Uterus (tissue), 4 donors: ENCODE results near the gene KCNG2. TPM values are rescaled to one million over a fixed set of nuclear protein-coding genes. Genes with fewer than 3 reads are reported as not detected.

Experiments used
- DNase-seq, 2 donors: peaks; one replicate each; pipeline ENCODE4 v3.0.0-alpha.2; 2019 to 2020
- H3K27ac ChIP-seq, 2 donors: fragments of 200-600 bp; sonication (generic); 1 replicate in 1 of 2; 2 replicates in 1 of 2; pipeline ENCODE4 v1.5.1; 2016 to 2018
- H3K27me3 ChIP-seq, 2 donors: fragments of 200-600 bp; sonication (generic); one replicate each; pipeline ENCODE4 v1.5.1; 2018 to 2019; ENCODE audit warnings: control low read depth in 1 of 2
- H3K36me3 ChIP-seq, 2 donors: fragments of 200-600 bp; sonication (generic); one replicate each; pipeline ENCODE4 v1.5.1; 2019; ENCODE audit warnings: control low read depth in 1 of 2
- H3K4me1 ChIP-seq, 2 donors: fragments of 200-600 bp; sonication (generic); one replicate each; pipeline ENCODE4 v1.5.1; 2018 to 2019; ENCODE audit warnings: control low read depth in 1 of 2
- H3K4me3 ChIP-seq, 2 donors: fragments of 200-600 bp; sonication (generic); 1 replicate in 1 of 2; 2 replicates in 1 of 2; pipeline ENCODE4 v1.5.1; 2018 to 2019; ENCODE audit warnings: mild to moderate bottlenecking in 1 of 2
- H3K9me3 ChIP-seq, 2 donors: fragments of 200-600 bp; sonication (generic); one replicate each; pipeline ENCODE4 v1.5.1; 2019; ENCODE audit warnings: control low read depth in 1 of 2
- CTCF ChIP-seq, 4 experiments: fragments of 200-600 bp in 2 of 4; fragments of 450-650 bp in 2 of 4; sonication (generic) in 2 of 4; IDR thresholded peaks; one replicate each; pipeline ENCODE4 v1.5.1; 2016 to 2019; ENCODE audit warnings: antibody characterized with exemption in 4 of 4, mild to moderate bottlenecking in 2 of 4, moderate library complexity in 1 of 4
- POLR2A ChIP-seq, 2 donors: fragments of 450-650 bp; IDR thresholded peaks; one replicate each; pipeline ENCODE4 v1.6.1; 2016; ENCODE audit warnings: antibody characterized with exemption in 2 of 2, mild to moderate bottlenecking in 1 of 2, moderate library complexity in 1 of 2
- intact Hi-C: fragments of 100-400 bp; cut with DNase I; formaldehyde crosslinking; loops from one replicate; pipeline ENCODE4 v1.15.1; 2023; ENCODE audit warnings: low total_unique reads
- total RNA-seq, 4 donors: library from RNA; depleted of rRNA in 3 of 4; stranded (reverse); fragments of >200 nt in 3 of 4; gene quantifications; one replicate each; pipeline versions ENCODE4 v1.1.0 to v1.2.4, GENCODE V29; 2014 to 2023
- donor health status: DM: yes; HTN: yes; CAD: no.

The KCNG2 gene
- total RNA-seq, 4 donors from 2014 or later, result 0.59 TPM; not detected in 3

- no peaks in the 10 kb centered on the region for H3K36me3 ChIP-seq
- no peaks in the 10 kb centered on the region for H3K27me3 ChIP-seq
- TF ChIP-seq POLR2A (IDR thresholded peaks at IDR 0.05) (no peak), CTCF (IDR thresholded peaks at IDR 0.05) (no peak)
- H3K4me1 ChIP-seq, result peaks cover 0 to 8% of the 10 kb centered on the region in 2 donors
- no peaks in the 10 kb centered on the region for H3K9me3 ChIP-seq
- no peak overlapping the region for H3K27ac ChIP-seq
- intact Hi-C loops, result no loop called here
- H3K4me3 ChIP-seq, result no peak overlapping the region
- DNase-seq, result peak; percentile 3 to 12
These were observed 125.3 kb downstream of the KCNG2 start for GRCh38 chr18:79922971-79923411.

GRCh38 chr18:79923896-79924585 is 126.3 kb downstream of the KCNG2 start:
- Histone ChIP-seq H3K4me1 (peaks cover 0 to 8% of the 10 kb centered on the region in 2 donors), H3K36me3 (no peaks in the 10 kb centered on the region), H3K9me3 (peaks cover 0 to under 1% of the 10 kb centered on the region in 2 donors), H3K27ac (no peak overlapping the region), H3K27me3 (no peaks in the 10 kb centered on the region), H3K4me3 (no peak overlapping the region)
- TF ChIP-seq POLR2A (IDR thresholded peaks at IDR 0.05) (no peak), CTCF (IDR thresholded peaks at IDR 0.05) (no peak)
- DNase-seq, result peak; percentile 6 to 12
- intact Hi-C loops, result no loop called here

- peak; percentile 27 to 63 for DNase-seq
- H3K27me3 ChIP-seq, result no peaks in the 10 kb centered on the region
- TF ChIP-seq POLR2A (IDR thresholded peaks at IDR 0.05), result no peak
- no peak for TF ChIP-seq CTCF (IDR thresholded peaks at IDR 0.05)
- H3K4me3 ChIP-seq, result no peak overlapping the region
- no peaks in the 10 kb centered on the region for H3K36me3 ChIP-seq
- H3K27ac ChIP-seq, result no peak overlapping the region
- intact Hi-C loops, result no loop called here
- H3K4me1 ChIP-seq, result peaks cover 0 to 8% of the 10 kb centered on the region in 2 donors
- H3K9me3 ChIP-seq, result peaks cover 0 to 11% of the 10 kb centered on the region in 2 donors
These were observed 127.3 kb downstream of the KCNG2 start for GRCh38 chr18:79924814-79925731.

GRCh38 chr18:79926306-79926705 is 128.6 kb downstream of the KCNG2 start:
- no peak for TF ChIP-seq POLR2A (IDR thresholded peaks at IDR 0.05)
- TF ChIP-seq CTCF (IDR thresholded peaks at IDR 0.05), result no peak
- Histone ChIP-seq H3K27me3 (no peaks in the 10 kb centered on the region), H3K27ac (no peak overlapping the region), H3K4me1 (peaks cover 0 to 8% of the 10 kb centered on the region in 2 donors), H3K9me3 (peaks cover 0 to 20% of the 10 kb centered on the region in 2 donors), H3K4me3 (no peak overlapping the region), H3K36me3 (no peaks in the 10 kb centered on the region)
- intact Hi-C loops, result no loop called here
- DNase-seq, result peak; percentile 4 to 9
